IMR-90 (cell line): ENCODE results near the gene CSRP1. TPM values are rescaled to one million over a fixed set of nuclear protein-coding genes. Genes with fewer than 3 reads are reported as not detected.

Source experiments
- ATAC-seq: fragments of 200-7000 bp; cut with Tn5 transposase; 2 replicates; pipeline ENCODE4 v1.9.1; 2020; ENCODE audit warnings: low read depth, mild to moderate bottlenecking, moderate library complexity
- BruUV-seq: library from RNA; stranded (reverse); fragments of 400-500 nt; replicated peaks from 2 replicates; lab custom pipeline; 2021; lab: Mats Ljungman, UMichigan
- CTCF ChIA-PET: fragments of 300-600 bp; formaldehyde crosslinking; extraction: SDS; loops from one replicate; lab custom pipeline; 2021; ENCODE audit warnings: antibody characterized with exemption; lab: Yijun Ruan, JAX
- POLR2A ChIA-PET: fragments of 300-600 bp; sonication (Branson Sonifier 250); formaldehyde crosslinking; loops from one replicate; lab custom pipeline; 2022; ENCODE audit warnings: antibody characterized with exemption; ENCODE audit not compliant: unreplicated experiment; lab: Charles Lee
- DNase-seq: peaks from one replicate; pipeline ENCODE4 v3.0.0; 2013
- H2AFZ ChIP-seq: replicated peaks from 2 replicates; pipeline ENCODE3; 2013; ENCODE audit warnings: low read length, mild to moderate bottlenecking; ENCODE audit not compliant: poor library complexity
- H2AK5ac ChIP-seq: 2 replicates; pipeline ENCODE4 v1.6.1; 2013; ENCODE audit warnings: low read depth, low read length, inconsistent platforms
- H2AK9ac ChIP-seq: replicated peaks from 2 replicates; pipeline ENCODE3; 2013; ENCODE audit warnings: mild to moderate bottlenecking, low read depth, low read length, moderate library complexity; ENCODE audit not compliant: poor library complexity
- H2BK120ac ChIP-seq: 2 replicates; pipeline ENCODE4 v1.6.1; 2013; ENCODE audit warnings: low read depth, low read length, inconsistent platforms
- H2BK15ac ChIP-seq: 3 replicates; pipeline ENCODE4 v1.6.1; 2013; ENCODE audit warnings: low read depth, low read length, inconsistent platforms
- H2BK20ac ChIP-seq: 2 replicates; pipeline ENCODE4 v1.6.1; 2013; ENCODE audit warnings: low read depth, mild to moderate bottlenecking, inconsistent platforms, low read length, moderate library complexity
- H2BK5ac ChIP-seq: 2 replicates; pipeline ENCODE4 v1.6.1; 2013; ENCODE audit warnings: mild to moderate bottlenecking, low read depth, low read length, inconsistent platforms; ENCODE audit not compliant: poor library complexity, severe bottlenecking
- H3K14ac ChIP-seq: replicated peaks from 2 replicates; pipeline ENCODE4 v1.6.1; 2013; ENCODE audit warnings: low read depth, low read length, inconsistent platforms
- H3K18ac ChIP-seq: 2 replicates; pipeline ENCODE4 v1.6.1; 2013; ENCODE audit warnings: low read depth, low read length, control low read depth
- H3K23ac ChIP-seq: 2 replicates; pipeline ENCODE4 v1.6.1; 2013; ENCODE audit warnings: low read depth, low read length, inconsistent platforms
- H3K27ac ChIP-seq: 2 replicates; pipeline ENCODE4 v1.5.1; 2013; ENCODE audit warnings: mild to moderate bottlenecking, control low read depth, low read length; ENCODE audit not compliant: insufficient read depth
- H3K27me3 ChIP-seq: 2 replicates; pipeline ENCODE4 v1.6.1; 2013; ENCODE audit warnings: low read length; ENCODE audit not compliant: control insufficient read depth, insufficient read depth
- H3K36me3 ChIP-seq: 2 replicates; pipeline ENCODE4 v1.6.1; 2013; ENCODE audit warnings: low read length, mixed read lengths; ENCODE audit not compliant: control insufficient read depth, insufficient read depth
- H3K4ac ChIP-seq: 2 replicates; pipeline ENCODE4 v1.6.1; 2013; ENCODE audit warnings: low read depth, low read length, inconsistent platforms
- H3K4me1 ChIP-seq: 2 replicates; pipeline ENCODE4 v1.6.1; 2013; ENCODE audit warnings: low read length, mixed read lengths; ENCODE audit not compliant: control insufficient read depth, insufficient read depth
- H3K4me2 ChIP-seq: 2 replicates; pipeline ENCODE4 v1.6.1; 2013; ENCODE audit warnings: low read depth, mild to moderate bottlenecking, control low read depth, low read length, moderate library complexity
- H3K4me3 ChIP-seq: 2 replicates; pipeline ENCODE4 v1.5.1; 2013; ENCODE audit warnings: low read depth, mild to moderate bottlenecking, control low read depth, low read length, moderate library complexity; ENCODE audit not compliant: insufficient read depth
- H3K56ac ChIP-seq: 2 replicates; pipeline ENCODE4 v1.6.1; 2013; ENCODE audit warnings: low read length, inconsistent platforms; ENCODE audit not compliant: insufficient read depth; ENCODE audit errors: extremely low read depth
- H3K79me1 ChIP-seq, 2 experiments: 2 replicates each; pipeline ENCODE4 v1.6.1; 2013; ENCODE audit warnings: low read length in 2 of 2, inconsistent platforms in 1 of 2, low read depth in 1 of 2
- H3K9ac ChIP-seq: 2 replicates; pipeline ENCODE4 v1.6.1; 2013; ENCODE audit warnings: low read depth, low read length, control low read depth
- H3K9me1 ChIP-seq: 2 replicates; pipeline ENCODE4 v1.6.1; 2013; ENCODE audit warnings: low read length, inconsistent platforms; ENCODE audit not compliant: insufficient read depth
- H3K9me3 ChIP-seq: 2 replicates; pipeline ENCODE4 v1.6.1; 2013; ENCODE audit warnings: low read length; ENCODE audit not compliant: control insufficient read depth, insufficient read depth
- H4K20me1 ChIP-seq: 2 replicates; pipeline ENCODE4 v1.6.1; 2013; ENCODE audit warnings: low read length, inconsistent platforms; ENCODE audit not compliant: insufficient read depth
- H4K5ac ChIP-seq: 2 replicates; pipeline ENCODE4 v1.6.1; 2013; ENCODE audit warnings: mild to moderate bottlenecking, low read depth, low read length, control low read depth
- H4K8ac ChIP-seq, 2 experiments: 2 replicates each; pipeline ENCODE4 v1.6.1; 2013; ENCODE audit warnings: low read depth in 2 of 2, low read length in 2 of 2, control low read depth in 1 of 2, inconsistent platforms in 1 of 2
- H4K91ac ChIP-seq: 2 replicates; pipeline ENCODE4 v1.6.1; 2013; ENCODE audit warnings: low read depth, low read length, inconsistent platforms; ENCODE audit not compliant: insufficient read depth
- BHLHE40 ChIP-seq: fragments of 150-350 bp; IDR thresholded peaks from 2 replicates; pipeline ENCODE4 v1.6.1; 2016; ENCODE audit warnings: mild to moderate bottlenecking, low read depth, low read length
- CHD1 ChIP-seq: IDR thresholded peaks from 2 replicates; pipeline ENCODE4 v1.6.1; 2012; ENCODE audit warnings: low read depth, low read length, improper control_type of control experiment
- FOS ChIP-seq: fragments of 150-350 bp; IDR thresholded peaks from 2 replicates; pipeline ENCODE4 v1.6.1; 2016; ENCODE audit warnings: low read depth, low read length
- MXI1 ChIP-seq: IDR thresholded peaks from 2 replicates; pipeline ENCODE4 v1.6.1; 2012; ENCODE audit warnings: low read depth, mild to moderate bottlenecking, low read length, moderate library complexity, borderline replicate concordance
- WGBS, 2 experiments: methylation state at CpG; one replicate each; pipeline versions ENCODE4 v1.1.5 to v1.1.7; 2013; ENCODE audit warnings: missing lambda C conversion rate in 2 of 2; ENCODE audit not compliant: insufficient read length in 1 of 2; ENCODE audit errors: extremely low coverage in 2 of 2; 5-methylcytosine and 5-hydroxymethylcytosine counted together
- dilution Hi-C: fragments of 300-500 bp; cut with HindIII; formaldehyde crosslinking; loops from one replicate; pipeline ENCODE4 v1.14.3; 2018; ENCODE audit warnings: low sequenced_read_pairs; ENCODE audit not compliant: unreplicated experiment
- in situ Hi-C: fragments of 300-500 bp; cut with MboI; formaldehyde crosslinking; loops from 3 replicates; pipeline ENCODE4 v1.14.3; 2019; ENCODE audit warnings: low sequenced_read_pairs, inconsistent platforms, mixed read lengths
- intact Hi-C: fragments of 100-400 bp; cut with micrococcal nuclease; formaldehyde crosslinking; loops from 2 replicates; pipeline ENCODE4 v1.10.0; 2022
- polyA plus RNA-seq, 3 experiments: library from polyadenylated mRNA; depleted of rRNA; stranded (reverse); fragments of >200 nt; gene quantifications; 2 replicates each; pipeline ENCODE4 v1.2.3, GENCODE V29; 2012; ENCODE audit warnings: low replicate concordance in 1 of 3
- total RNA-seq: library from RNA; depleted of rRNA; stranded (reverse); fragments of >200 nt; gene quantifications from 2 replicates; pipeline ENCODE4 v1.2.3, GENCODE V29; 2012
- TF ChIP-seq, protein P1 (sequence below): conservative IDR thresholded peaks from 2 replicates; pipeline ENCODE4 v1.5.1; 2012; ENCODE audit warnings: mild to moderate bottlenecking, low read depth, low read length, improper control_type of control experiment
- TF ChIP-seq, protein P2 (sequence below): fragments of 150-350 bp; IDR thresholded peaks from 2 replicates; pipeline ENCODE4 v1.6.1; 2017; ENCODE audit warnings: mild to moderate bottlenecking, antibody characterized with exemption, low read length, low read depth

Gene CSRP1
- total and polyA plus RNA-seq, 2 of the 4 experiments (the other 2 are of a cell fraction), result 1,037 to 1,498 TPM

DNA sequence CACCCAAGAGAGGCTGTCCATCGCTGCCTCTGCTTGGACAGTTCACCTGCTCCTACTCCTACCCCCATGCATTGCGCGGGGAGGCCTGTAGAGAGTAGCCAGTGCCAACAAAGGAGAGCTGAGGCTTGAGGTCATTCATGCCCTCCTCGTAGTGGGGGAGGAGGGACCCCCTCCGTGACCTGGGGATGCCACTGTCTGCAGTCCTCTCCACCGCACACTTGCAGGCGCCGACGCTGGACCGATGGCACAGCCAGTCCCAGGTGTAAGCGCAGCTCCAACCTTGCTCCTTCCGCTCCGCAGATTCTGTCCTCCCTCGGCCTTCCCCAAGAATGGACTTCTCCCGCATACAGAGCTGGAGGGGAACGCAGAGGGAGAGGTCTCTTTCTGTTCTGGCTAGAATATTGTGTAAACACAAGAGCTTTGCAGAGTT, 37.3 kb downstream of the CSRP1 start:
- peak overlapping the region; percentile 71 for H3K27ac ChIP-seq
- peak overlapping the region; percentile 30; the same call in 1 of the 2 replicates for H3K14ac ChIP-seq
- peak overlapping the region; percentile 45 for H2AK5ac ChIP-seq
- 0% methylated on average over 1 of the region's 16 CpGs; no CpG with 5 or more reads in 1 of the 2 experiments for WGBS, 2 experiments
- peak overlapping the region; percentile 33 for H4K5ac ChIP-seq
- TF ChIP-seq BHLHE40 (no peak), CHD1 (no peak), MXI1 (no peak), FOS (no peak)
- TF ChIP-seq, protein P1, sequence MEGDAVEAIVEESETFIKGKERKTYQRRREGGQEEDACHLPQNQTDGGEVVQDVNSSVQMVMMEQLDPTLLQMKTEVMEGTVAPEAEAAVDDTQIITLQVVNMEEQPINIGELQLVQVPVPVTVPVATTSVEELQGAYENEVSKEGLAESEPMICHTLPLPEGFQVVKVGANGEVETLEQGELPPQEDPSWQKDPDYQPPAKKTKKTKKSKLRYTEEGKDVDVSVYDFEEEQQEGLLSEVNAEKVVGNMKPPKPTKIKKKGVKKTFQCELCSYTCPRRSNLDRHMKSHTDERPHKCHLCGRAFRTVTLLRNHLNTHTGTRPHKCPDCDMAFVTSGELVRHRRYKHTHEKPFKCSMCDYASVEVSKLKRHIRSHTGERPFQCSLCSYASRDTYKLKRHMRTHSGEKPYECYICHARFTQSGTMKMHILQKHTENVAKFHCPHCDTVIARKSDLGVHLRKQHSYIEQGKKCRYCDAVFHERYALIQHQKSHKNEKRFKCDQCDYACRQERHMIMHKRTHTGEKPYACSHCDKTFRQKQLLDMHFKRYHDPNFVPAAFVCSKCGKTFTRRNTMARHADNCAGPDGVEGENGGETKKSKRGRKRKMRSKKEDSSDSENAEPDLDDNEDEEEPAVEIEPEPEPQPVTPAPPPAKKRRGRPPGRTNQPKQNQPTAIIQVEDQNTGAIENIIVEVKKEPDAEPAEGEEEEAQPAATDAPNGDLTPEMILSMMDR, result no peak
- TF ChIP-seq, protein P2, sequence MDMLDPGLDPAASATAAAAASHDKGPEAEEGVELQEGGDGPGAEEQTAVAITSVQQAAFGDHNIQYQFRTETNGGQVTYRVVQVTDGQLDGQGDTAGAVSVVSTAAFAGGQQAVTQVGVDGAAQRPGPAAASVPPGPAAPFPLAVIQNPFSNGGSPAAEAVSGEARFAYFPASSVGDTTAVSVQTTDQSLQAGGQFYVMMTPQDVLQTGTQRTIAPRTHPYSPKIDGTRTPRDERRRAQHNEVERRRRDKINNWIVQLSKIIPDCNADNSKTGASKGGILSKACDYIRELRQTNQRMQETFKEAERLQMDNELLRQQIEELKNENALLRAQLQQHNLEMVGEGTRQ, result no peak
- peak overlapping the region; percentile 15 to 85; a peak in 2 of 4 replicates for H4K8ac ChIP-seq
- H3K9ac ChIP-seq, result peak overlapping the region; percentile 54
- H3K36me3 ChIP-seq, result peaks cover 19% of the 10 kb centered on the region
- ChIA-PET CTCF (interaction anchor here (0.9 to 2.0 kb wide), 3 partner anchors 11 to 43 kb away, joined by 5 to 13 read pairs (median 6); no protein-coding TSS in a partner anchor), POLR2A (interaction anchor here (0.9 to 2.1 kb wide), 5 partner anchors 12 to 42 kb away, joined by 3 to 7 read pairs (median 5); partner anchors contain the start of gene CSRP1)
- peak overlapping the region; percentile 91 for H2AFZ ChIP-seq
- H3K4me3 ChIP-seq, result peak overlapping the region; percentile 89
- in situ Hi-C loops, result no loop called here
- peak overlapping the region; percentile 69 for H3K4me2 ChIP-seq
- ATAC-seq (no peak; the same call in 1 of the 2 replicates), DNase-seq (no peak)
- H2BK15ac ChIP-seq, result peak overlapping the region; percentile 22; the same call in 2 of the 3 replicates
- H3K23ac ChIP-seq, result peak overlapping the region; percentile 56
- dilution Hi-C loops, result no loop called here
- H3K9me1 ChIP-seq, result peaks cover 15% of the 10 kb centered on the region
- H3K9me3 ChIP-seq, result no peaks in the 10 kb centered on the region
- peaks cover 5 to 40% of the 10 kb centered on the region in 2 experiments; a peak in 2 of 4 replicates for H3K79me1 ChIP-seq
- peak overlapping the region; percentile 36; the same call in 1 of the 2 replicates for H2BK20ac ChIP-seq
- H3K4ac ChIP-seq, result peak overlapping the region; percentile 69
- H4K91ac ChIP-seq, result peak overlapping the region; percentile 77
- H2BK5ac ChIP-seq, result peak overlapping the region; percentile 78
- no TSS peak for BruUV-seq
- H3K18ac ChIP-seq, result peak overlapping the region; percentile 1
- peak overlapping the region; percentile 31; the same call in 1 of the 2 replicates for H3K56ac ChIP-seq
- intact Hi-C loops, result loop anchor here (2.0 to 5.0 kb wide), 3 partner anchors 19 to 38 kb away; partner anchors contain the start of gene CSRP1
- H2BK120ac ChIP-seq, result peak overlapping the region; percentile 53
- H2AK9ac ChIP-seq, result peak overlapping the region; percentile 100
- H3K27me3 ChIP-seq, result no peaks in the 10 kb centered on the region
- H3K4me1 ChIP-seq, result peaks cover 14% of the 10 kb centered on the region
- peaks cover 34% of the 10 kb centered on the region for H4K20me1 ChIP-seq
